ENCODE data around the gene PDGFD.

DNA sequence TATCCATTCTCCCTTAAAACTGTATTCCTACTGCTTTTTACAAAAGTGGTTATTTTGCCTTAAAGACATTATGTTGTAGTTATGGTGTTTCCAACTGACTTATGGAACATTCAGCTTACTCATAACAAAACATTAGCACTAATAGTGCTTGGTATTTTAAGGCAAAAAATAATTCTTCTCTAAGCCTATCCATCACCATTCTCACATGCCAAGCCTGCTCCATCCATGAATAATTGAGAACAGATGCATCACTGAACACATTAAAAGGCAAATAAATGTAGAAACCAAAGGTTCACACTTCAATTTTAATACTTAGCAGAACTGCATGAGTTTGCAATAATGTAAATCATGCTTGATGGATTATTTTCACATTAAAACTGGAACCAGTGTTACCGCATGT lies 169.9 kb downstream of the PDGFD start:
- TF ChIP-seq, protein P1, sequence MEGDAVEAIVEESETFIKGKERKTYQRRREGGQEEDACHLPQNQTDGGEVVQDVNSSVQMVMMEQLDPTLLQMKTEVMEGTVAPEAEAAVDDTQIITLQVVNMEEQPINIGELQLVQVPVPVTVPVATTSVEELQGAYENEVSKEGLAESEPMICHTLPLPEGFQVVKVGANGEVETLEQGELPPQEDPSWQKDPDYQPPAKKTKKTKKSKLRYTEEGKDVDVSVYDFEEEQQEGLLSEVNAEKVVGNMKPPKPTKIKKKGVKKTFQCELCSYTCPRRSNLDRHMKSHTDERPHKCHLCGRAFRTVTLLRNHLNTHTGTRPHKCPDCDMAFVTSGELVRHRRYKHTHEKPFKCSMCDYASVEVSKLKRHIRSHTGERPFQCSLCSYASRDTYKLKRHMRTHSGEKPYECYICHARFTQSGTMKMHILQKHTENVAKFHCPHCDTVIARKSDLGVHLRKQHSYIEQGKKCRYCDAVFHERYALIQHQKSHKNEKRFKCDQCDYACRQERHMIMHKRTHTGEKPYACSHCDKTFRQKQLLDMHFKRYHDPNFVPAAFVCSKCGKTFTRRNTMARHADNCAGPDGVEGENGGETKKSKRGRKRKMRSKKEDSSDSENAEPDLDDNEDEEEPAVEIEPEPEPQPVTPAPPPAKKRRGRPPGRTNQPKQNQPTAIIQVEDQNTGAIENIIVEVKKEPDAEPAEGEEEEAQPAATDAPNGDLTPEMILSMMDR (IDR thresholded peaks at IDR 0.05; ENCODE audit: extremely low read depth in 1 of 2, insufficient read depth in 1 of 2, low read depth in 1 of 2, low read length in 2 of 2), result no peak
- TF ChIP-seq POLR2A (IDR thresholded peaks at IDR 0.05; ENCODE audit: low read depth, low read length), result no peak
- TF ChIP-seq POLR2AphosphoS5 (IDR thresholded peaks at IDR 0.05; ENCODE audit: insufficient read depth, low read depth, low read length), result no peak
- no peak for TF ChIP-seq EZH2 (IDR thresholded peaks at IDR 0.05; ENCODE audit: borderline replicate concordance, low read depth, low read length, severe bottlenecking)
- no peak for TF ChIP-seq GATA2 (IDR thresholded peaks at IDR 0.05; ENCODE audit: insufficient read depth, insufficient read length, low read depth, low read length)
- no peak for TF ChIP-seq JUN (IDR thresholded peaks at IDR 0.05; ENCODE audit: borderline replicate concordance, insufficient read depth, insufficient read length, low read depth)
- TF ChIP-seq, protein P2, sequence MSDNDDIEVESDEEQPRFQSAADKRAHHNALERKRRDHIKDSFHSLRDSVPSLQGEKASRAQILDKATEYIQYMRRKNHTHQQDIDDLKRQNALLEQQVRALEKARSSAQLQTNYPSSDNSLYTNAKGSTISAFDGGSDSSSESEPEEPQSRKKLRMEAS (IDR thresholded peaks at IDR 0.05; ENCODE audit: insufficient read depth, insufficient read length), result no peak
- no peak for TF ChIP-seq MYC (IDR thresholded peaks at IDR 0.05; ENCODE audit: low read depth, low read length)
- no peak for TF ChIP-seq FOS (IDR thresholded peaks at IDR 0.05; ENCODE audit: borderline replicate concordance, insufficient read depth, low read length)

All from endothelial cell of umbilical vein (primary cell).